Activated CD4-positive, alpha-beta T cell treated with anti-CD3 and anti-CD28 coated beads, Interleukin-2, Interleukin-4, amounts not matched to agents 100 ng/mL and 50 ng/mL, durations not matched to agents 16 hours and 8 hours (primary cell): ENCODE results near the gene OR7A10.
"Not testable (repeated sequence)": the region's sequence is repeated elsewhere in the genome, so short reads cannot be mapped to it uniquely, and the experiment has no call there.

Experiments
- DNase-seq: peaks from one replicate; pipeline ENCODE4 v3.0.0-alpha.2; 2020; ENCODE audit warnings: low spot score

The OR7A10 gene

DNA sequence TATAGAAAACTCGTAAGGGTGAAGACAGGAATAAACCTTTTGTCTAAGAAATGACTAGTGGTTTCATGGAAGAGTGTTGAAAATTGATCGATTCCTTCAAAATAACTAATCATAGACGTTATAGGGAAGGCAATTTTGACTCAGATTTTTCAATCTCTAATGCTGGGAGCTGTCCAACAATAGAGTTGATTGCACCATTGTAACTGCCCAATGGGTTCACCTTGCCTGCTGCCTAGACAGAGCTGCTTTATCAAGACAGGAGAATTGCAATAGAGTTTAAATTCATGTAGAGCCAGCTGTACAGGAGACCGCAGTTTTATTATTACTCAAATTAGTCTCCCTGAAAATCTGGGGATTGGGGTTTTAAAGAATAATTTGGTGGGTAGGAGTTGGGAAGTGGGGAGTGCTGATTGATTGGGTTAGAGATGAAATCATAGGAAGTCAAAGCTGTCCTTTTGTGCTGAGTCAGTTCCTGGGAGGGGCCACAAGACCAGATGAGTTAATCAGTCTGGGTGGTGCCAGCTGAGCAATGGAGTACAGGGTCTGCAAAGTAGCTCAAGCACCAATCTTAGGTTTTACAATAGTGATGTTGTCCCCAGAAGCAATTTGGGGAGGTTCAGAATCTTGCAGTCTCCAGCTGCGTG is 53.5 kb downstream of the OR7A10 start:
- DNase-seq = no peak

- not testable (repeated sequence) for DNase-seq
Measured at GRCh38 chr19:14792250-14792649, 56.5 kb downstream of the OR7A10 start.
